ENCODE data around the gene LDLRAP1.

LDLRAP1 gene

DNA sequence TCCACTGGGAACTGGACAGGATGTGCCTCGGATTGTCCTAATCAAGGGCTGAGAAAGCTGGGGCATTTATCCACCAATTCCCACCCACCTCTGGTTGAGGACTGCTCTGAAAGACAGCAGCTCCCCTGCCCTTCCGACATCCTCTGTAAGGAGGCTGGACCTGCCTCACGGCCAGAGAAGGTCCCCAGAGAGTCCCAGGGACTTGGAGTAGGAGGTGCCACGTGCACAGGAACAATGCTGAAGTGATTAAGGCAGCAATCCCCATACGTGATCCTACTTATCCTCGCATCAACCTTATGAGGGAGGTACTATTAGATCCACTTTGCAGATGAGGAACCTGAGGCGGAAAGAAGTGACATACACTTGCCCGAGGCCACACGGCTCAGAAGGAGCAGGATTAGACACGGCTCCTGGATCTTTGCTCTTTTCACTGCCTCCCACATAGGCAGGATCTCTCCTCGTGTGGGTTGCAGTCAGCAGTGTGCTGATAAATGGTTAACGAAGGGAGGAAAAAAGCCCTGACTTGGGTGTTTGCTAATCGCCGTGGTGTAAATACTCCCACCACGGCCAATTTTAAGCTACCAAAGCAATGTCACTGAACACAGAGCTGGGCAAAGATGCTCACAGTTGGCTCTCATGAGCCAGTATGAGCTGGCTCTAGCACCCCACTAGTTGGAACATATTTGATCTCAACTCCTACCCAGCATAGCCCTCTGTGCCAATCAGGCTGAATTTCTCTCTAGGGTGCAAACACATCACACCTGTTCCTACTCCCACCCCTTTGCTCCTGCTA lies 18.6 kb upstream of the LDLRAP1 start:
- DNase-seq, result no peak

DNA sequence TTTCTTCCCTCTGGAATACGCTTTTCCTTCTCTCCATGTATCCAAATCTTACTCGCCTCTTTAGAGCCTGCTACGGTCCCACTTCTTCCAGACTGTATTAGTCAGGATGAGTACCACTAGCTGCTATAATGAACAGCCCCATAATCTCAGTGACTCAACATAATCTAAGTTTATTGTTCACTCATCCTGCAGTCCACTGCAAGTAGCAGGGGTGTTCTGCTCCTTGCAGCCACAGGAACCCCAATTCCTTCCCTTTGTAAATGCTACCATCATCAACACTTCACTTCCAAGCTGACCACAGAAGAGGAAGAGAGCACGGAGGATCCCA lies 18.1 kb upstream of the LDLRAP1 start:
- no peak for DNase-seq

DNA sequence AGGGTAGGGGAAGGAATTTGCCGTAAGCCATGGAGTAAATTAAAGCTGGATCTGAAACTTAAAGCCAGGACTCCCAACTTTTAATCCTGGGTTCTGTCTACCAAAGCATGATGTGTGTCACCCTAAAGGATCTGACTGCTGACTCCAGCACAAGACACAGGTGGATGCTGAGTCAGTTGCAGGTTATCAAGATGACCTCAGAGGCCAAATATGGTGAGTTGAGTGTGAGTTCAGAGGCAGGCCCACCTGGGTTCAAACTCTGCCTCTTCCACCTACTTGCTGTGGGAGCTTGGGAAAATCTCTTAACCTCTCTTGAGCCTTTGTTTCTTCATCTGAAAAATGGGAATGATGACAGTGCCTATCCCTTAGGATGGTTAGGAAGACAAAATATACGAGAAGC lies 16.7 kb upstream of the LDLRAP1 start:
- DNase-seq, result no peak

DNA sequence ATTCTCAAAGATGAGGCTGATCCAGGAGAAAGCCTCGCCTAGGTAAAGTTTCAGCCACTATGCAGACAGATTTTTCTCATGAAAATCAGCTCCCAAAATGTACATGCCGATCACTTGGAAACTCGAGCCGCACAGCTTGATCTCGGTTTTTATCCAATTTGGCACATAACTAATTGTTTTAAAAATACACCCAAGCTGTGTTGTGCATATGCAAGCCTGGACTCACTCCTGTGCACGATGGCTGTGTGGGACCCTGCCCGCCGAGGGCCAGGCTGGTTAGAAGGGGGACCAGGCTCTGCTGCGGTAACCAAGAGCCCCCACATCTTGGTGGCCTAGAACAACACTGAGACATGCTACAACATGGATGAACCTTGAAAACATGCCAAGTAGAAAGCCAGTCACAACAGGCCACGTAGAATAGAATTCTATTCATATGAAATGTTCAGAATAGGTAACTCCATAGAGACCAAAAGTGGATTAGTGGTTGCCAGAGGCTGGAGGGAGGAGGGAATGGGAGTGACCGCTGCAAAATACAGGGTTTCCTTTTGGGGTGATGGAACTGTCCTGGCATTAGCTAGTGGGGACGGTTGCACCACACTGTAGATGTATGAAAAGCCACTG lies 16.1 kb upstream of the LDLRAP1 start:
- DNase-seq, result no peak

DNA sequence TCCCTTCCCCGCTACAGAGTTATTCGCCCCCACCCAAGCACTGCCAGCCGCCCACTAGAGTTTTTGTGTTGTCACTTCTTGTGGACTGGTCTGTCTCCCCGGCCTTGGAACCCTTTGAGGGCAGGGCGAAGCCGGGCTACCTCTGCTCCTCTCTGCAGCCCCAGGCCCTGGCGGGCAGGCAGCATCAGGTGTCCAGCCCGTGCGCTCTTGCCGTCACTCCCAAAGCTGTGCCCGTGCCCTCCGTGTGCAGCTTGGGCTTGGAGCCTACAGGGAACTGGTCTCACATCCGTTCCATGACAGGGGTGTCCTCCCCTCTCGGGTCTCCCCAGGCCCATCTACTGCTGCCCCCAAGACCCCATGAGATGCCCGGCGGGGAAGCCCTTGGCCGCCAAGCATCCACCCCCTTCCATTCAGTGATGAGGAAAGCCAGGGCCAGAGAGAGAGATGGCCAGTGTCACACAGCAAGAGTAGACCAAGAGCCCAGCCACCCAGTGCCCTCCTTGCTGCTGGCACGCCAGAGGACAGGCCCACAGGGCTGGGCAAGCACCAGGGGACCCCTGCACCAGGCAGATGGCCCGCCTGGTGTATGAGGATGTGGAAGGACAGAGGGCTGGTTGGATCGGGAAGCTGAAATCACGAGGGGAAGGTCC lies 15.3 kb upstream of the LDLRAP1 start:
- no peak for DNase-seq

DNA sequence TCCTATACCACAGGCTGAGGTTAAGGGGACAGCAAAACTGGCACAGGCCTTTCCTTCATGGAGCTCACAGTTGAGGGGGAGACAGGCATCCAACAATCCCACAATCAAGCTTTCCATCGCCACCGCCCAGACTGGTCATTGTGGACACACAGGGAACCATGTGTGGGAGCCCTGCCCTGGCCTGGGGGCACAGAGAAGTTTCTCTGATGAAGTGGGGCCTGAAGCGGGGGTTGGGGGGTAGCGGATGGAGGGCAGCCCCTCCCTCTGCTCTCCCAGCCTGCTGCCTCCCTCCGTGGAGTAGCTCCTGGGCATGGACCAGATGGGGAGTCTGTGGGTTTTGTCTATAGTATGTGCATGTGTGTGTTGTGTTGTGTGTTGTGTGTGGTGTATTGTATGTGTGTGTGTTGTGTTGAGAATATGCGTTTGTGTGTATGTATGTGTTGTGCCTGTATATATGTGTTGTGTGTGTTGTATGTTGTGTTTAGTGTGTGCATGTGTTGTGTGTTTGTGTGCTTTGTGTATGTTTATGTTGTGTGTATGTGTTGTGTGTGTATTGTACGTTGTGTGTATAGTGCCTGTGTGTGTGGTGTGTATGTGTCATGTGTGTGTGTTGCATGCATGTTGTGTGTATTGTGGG lies 14.4 kb upstream of the LDLRAP1 start:
- no peak for DNase-seq

DNA sequence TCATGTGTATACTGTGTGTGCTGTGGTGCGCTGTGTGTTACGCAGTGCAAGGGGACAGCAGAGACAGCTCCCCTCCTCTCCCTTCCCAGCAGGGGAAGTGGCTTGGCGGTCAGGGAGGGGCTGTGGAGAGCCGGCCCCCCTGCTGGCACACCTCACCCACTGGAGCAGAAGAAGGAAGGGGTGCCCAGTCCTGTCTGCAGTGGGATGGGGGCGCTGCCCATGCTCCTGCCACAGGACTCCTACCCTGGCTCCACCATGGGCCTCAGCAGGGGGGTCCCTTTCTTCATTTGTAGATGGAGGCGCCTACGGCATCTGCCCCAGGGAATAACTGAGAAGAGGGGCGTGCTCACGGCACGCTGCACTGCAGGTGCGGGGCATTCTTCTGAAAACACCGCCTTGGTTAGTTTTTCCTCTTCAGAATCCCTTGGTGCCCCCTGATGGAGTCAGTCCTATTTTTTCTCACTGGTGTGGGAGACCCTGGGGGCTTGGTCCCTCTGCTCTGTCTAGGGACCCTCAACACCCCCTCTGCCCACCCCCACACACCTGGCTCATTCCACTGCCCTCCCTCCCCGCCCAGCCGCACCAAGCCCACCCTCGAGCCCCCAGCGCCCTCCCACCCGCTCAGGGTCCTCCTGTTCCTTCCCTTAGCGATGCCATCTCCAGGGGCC lies 13.8 kb upstream of the LDLRAP1 start:
- no peak for DNase-seq

DNA sequence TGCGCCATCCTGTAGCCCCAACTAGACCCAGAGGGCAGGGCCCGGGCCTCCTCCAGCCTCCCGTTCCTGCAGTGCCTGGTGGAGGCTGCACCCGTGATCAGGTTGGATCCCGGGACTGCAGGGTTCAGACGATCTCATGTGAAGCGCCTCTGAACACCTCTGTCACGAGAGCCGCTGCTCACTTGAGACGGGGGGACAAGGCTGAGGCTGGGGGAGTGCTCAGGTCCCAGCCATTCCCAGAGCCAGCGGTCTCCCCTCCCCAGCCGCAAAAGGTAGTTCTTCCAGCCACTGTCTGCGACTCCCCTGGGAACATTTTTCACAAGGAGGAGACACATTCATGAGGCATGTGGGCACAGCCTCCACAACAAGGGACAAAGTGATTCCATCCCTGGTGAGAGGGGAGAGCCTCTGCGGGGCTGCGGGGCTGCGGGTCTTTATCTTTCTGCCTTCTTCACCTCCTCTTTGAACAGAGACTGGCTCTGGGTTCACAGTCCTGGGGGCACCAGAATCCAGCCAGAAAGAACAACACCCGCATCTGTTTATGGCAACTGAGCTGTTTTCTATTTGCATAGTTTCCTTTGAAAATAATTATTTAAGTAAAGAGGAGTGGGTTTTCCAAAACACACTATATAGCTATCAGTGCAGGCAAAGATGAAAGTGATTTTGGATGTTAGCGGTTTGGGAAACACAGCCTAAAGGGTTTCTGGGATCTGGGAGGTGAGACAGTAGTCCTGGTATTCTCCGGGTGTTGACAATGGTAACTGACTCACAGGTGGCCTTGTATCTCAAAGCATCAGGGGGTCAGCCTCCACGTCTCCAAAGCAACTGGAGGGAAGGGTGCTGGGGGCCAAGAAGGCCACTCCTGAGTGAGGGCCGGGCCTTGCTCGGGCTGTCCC lies 13.0 kb upstream of the LDLRAP1 start:
- no peak for DNase-seq

DNA sequence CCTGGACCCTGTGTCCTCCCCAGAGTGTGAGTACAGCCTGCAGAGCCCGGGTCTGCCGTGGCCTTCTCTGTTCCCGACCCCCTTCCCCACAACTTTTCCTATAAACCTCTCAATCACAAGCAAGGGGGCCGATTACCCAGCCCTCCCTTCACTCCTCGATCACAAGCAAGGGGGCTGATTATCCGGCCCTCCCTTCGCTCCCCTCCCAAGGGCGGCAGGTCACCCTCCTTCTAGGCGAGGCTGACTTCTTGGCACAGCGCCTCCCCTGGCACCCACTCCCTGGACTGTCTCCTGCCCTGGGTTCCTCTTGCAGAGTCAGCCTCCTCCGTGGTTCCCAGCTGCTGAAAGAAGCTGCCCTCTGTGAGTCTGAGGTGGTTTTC lies 12.3 kb upstream of the LDLRAP1 start:
- DNase-seq, result no peak

DNA sequence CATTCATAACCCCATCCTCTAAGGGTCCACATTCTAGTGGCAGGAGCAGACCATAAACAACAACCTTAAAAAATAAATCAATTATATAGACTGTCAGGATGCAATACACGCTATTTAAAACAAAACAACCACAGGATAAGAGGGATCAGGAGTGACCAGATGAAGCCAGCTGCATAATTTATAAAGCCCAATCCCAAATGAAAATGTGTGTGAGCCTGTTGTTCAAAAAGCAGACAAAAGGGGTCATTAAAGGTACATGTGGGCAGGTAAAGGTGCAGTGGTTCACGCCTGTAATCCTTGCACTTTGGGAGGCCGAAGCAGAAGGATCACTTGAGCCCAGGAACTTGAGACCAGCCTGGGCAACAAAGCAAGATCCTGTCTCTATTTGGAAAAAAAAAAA lies 10.4 kb upstream of the LDLRAP1 start:
- DNase-seq, result no peak

DNA sequence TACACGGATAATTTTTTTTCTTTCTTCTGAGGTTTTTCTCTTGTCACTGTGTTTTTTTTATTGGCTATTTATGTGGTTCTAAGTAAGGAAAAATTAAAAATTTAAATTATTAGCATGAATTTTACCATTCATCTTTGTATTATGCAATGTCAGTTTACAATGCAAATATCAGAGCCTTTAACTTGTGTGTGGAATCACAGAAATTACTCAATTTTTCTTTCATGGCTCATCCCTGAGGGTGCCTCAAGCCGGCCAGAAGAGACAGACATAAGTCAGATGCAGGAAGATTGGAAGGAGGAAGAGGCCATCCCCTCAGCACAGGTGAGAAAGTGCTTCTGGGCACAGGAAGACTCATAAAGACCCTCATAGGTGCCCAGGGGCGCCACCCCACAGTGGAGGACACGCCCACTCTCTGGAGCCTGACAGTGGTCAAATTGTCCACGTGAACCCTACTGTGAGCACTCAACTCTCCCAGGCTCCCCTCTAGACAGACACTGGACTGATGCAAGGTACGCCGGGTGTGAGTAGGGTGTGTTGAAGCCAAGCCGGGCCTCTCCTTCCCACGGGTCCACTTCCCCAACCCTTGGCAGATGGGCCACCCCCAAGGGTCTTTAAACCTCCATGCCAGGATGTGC lies 9.5 kb upstream of the LDLRAP1 start:
- no peak for DNase-seq

DNA sequence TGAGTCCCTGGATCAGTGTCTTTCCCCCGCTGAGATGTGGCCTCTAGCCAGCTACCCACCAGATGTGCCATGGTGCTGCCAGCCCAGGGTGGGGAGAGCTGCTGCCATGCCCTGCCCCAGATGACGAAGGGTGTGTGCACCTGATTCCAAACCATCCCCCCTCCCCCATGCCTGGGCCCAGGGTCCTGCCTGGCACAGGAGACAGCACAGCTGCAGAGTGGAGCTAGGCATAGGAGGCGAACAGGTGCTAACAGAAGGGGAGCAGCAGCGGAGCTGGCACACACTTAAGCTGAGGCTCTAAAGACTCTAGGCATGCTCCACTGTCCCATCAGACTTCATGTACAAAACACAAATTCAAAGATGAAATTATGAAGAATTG lies 9.0 kb upstream of the LDLRAP1 start:
- no peak for DNase-seq

DNA sequence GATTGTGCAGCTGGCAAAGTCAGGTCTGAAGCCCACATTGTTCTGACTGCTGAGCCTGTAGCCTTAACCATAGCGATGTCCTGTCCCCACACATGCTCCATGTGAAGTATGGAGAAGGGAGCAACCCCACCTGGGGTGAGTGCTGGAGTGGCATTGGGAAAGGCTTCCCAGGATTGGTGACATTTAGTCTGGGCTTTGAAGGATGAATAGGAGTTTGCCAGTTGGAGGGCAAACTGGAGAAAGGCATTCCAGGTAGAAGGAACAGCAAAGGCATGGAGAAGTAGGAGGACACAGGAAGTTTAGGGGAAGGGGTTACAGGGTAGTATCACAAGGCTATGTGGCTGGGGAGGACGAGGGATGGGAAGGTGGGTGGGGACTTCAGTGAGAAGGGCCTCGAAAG lies 7.3 kb upstream of the LDLRAP1 start:
- DNase-seq, result no peak

DNA sequence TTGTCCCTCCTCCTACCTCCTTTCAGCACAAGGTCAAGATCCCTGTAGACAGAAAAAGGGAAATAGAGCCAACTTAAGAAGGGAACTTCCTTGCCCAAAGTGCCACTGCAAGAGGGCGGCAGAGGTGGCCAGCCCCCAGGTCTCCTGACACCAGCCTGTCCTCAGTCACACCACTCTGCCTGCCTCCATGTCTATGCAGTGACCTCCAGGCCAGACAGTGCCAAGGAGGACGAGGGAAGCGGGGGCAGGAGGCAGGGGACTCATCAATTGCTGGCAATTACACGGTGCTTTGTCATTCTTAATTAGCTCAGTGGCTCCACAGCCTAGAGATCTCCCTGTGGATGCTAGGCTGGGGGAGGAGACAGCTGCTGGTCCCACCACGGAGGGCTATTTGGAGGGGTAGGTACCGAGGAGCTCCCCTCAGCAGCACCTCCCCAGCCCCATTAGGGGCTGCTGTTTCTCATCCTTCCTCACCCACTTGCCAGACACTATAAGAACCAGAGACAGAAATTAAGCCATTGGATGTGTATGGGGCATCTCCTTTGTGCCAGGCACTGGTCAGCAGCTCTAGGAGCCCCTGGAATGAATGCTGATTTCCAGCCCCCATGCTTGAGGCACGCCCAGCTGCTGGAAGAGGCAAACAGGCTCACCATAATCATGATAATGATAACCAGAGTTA lies 6.1 kb upstream of the LDLRAP1 start:
- DNase-seq, result no peak

DNA sequence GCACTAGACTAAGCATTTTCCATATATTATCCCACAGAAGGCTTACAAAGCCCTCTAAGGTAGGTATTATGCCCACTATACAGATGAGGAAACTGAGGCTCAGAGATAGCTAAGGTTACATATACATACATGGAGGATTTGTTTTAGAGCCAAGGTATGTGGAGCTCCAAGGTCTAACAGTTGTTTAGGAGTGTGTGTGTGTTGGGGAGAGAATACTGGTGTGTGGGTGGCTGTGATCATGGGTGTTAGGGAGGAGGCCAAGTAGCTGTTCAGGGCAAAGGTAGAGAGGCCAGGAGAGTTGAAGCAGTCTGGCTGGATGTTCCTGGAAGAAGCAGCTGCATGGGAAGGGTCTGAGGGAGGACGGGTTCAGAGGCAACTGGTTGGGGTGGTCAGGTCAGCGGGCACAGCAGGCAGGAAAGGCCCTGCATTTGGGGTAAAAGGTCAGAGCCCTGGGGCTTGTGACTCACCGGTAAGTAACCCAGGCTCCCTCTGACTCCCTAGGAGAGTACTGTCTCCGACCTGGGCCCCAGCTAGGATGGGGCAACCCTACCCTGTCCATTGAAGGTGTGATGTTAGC lies 5.1 kb upstream of the LDLRAP1 start:
- DNase-seq, result peak; percentile 6

DNA sequence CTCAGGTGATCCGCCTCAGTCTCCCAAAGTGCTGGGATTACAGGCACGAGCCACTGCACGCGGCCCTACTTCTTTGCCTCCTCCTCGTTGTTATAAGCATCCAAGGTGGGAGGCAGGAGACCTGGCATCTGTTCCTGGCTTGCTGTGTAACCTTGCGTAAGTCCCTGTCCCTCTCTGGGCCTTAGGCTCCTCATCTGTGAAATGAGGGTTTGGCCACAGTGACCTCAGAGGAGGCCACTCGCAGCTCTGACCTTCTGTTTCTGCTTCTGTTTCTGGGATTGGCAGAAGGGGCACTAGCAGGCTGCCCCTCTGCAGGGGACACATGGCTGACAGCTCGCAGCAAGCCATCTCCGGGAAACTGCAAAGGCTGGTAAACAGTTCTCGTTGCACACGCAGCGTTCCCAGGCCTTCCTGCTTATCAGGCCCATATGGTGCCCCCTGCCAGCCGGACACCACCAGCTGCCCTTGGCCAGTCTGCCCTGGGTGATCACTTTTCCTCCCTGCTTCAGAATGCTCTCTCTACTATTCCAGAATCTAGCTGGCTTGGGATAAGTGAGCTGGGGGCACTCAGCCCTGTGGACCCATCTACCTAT lies 2.6 kb upstream of the LDLRAP1 start:
- DNase-seq, result no peak

DNA sequence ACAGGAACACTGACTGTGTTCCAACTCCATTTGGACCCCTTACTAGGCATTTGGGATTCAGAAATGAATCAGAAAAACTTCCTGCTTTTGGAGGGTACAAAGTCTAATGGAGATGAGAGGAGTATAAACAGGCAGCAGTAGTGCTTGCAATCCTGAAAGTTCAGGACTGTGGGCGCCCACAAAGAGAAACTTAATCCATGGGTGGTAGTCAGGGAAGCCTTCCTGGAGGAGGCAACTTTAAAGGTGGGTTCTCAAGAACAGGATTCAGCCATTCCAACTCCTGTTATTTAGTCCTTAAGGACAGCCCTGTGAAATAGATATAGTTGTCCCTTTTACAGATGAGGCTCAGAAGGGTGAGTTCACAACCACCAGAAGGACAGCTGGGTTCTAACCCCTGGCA lies 2.0 kb upstream of the LDLRAP1 start:
- no peak for DNase-seq

DNA sequence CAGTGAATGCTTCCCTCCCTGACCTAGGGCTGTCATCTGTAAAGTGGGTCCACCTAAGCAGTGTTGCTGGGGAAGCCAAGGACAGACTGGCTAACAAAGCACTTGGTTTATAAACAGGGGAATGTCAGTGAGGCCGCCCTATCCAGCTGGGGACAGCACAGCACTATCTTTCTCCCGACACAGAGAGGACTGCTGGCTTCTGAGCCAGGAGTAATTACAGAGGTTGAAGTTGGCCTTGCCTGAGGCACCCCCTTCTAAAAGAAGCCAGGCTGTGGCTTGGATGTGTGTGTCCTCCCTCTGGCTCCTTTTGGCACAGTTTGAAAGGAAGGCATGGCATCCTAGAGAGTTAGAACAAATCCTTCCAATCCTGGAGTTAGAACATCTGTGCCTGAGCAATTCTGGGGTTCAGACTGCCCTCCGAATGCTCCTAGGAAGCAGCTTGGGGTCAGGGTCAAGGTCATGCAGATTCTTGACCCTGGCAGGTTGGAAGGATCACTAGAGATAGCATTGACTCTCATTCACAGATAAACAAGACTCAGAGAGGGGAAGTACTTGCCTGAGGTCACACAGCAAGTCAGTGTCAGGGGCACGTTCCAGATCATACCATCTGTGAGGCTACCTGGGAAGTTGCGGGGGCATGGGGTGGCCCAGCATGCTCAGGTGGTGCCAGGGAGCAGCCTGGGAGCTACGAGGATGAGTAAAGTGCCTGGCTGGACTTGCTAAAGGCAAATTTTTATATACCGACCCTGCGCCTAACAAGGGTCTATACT lies 1.3 kb upstream of the LDLRAP1 start:
- DNase-seq, result no peak

DNA sequence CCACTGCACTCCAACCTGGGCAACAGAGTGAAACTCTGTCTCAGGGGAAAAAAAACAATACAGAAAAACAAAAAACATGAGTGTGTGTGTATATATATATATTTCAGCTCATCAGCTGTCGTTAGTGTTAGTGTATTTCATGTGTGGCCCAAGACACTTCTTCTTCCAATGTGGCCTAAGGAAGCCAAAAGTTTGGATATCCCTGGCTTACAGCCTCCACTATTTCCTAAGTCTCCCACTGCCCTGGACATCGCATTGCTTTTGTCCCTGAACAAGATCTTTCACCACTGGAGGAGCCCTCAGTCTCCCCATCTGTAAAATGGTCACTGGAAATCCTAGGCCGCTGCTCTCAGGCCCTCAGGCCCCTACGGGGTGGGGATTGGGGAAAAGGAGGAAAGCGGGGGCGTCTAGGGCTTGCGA lies 391 bp upstream of the LDLRAP1 start:
- DNase-seq, result no peak

All from HCEC 1CT (cell line).